DOHH2 (cell line): ENCODE data around the gene MSMP.

Experiments used
- H3F3A ChIP-seq: fragments of 200-600 bp; sonication (generic), shearing (Covaris generic); 2 replicates; pipeline ENCODE4 v1.6.0; 2016; ENCODE audit warnings: antibody characterized with exemption, mild to moderate bottlenecking; ENCODE audit not compliant: control insufficient read depth, insufficient read depth
- H3K27ac ChIP-seq: fragments of 200-600 bp; sonication (generic); 2 replicates; pipeline ENCODE4 v1.5.1; 2014; ENCODE audit warnings: low read depth, mild to moderate bottlenecking, low read length, moderate library complexity
- H3K27me3 ChIP-seq: fragments of 200-600 bp; sonication (generic); 2 replicates; pipeline ENCODE4 v1.6.1; 2014; ENCODE audit warnings: mild to moderate bottlenecking, low read length, mixed read lengths; ENCODE audit not compliant: control insufficient read depth
- H3K36me3 ChIP-seq: fragments of 200-600 bp; sonication (generic); 2 replicates; pipeline ENCODE4 v1.6.1; 2014; ENCODE audit warnings: mild to moderate bottlenecking, low read length, moderate library complexity, mixed read lengths; ENCODE audit not compliant: control insufficient read depth
- H3K4me1 ChIP-seq: fragments of 200-600 bp; sonication (generic); 2 replicates; pipeline ENCODE4 v1.6.1; 2014; ENCODE audit warnings: mild to moderate bottlenecking, low read length, mixed read lengths; ENCODE audit not compliant: control insufficient read depth
- H3K4me2 ChIP-seq: fragments of 200-600 bp; sonication (generic); 2 replicates; pipeline ENCODE4 v1.6.0; 2014; ENCODE audit warnings: mild to moderate bottlenecking, low read length, moderate library complexity
- H3K4me3 ChIP-seq: fragments of 200-600 bp; sonication (generic); 2 replicates; pipeline ENCODE4 v1.5.1; 2014; ENCODE audit warnings: mild to moderate bottlenecking, low read length, mixed read lengths
- H3K79me2 ChIP-seq: fragments of 200-600 bp; sonication (generic); 2 replicates; pipeline ENCODE4 v1.6.1; 2014; ENCODE audit warnings: mild to moderate bottlenecking, low read length, mixed read lengths; ENCODE audit not compliant: control insufficient read depth
- H3K9me2 ChIP-seq: fragments of 200-600 bp; sonication (generic); replicated peaks from 2 replicates; pipeline ENCODE4 v1.6.1; 2014; ENCODE audit warnings: mild to moderate bottlenecking, low read length, mixed read lengths; ENCODE audit not compliant: control insufficient read depth
- H3K9me3 ChIP-seq: fragments of 200-600 bp; sonication (generic); 2 replicates; pipeline ENCODE4 v1.6.1; 2014; ENCODE audit warnings: antibody characterized with exemption, low read length, mixed read lengths; ENCODE audit not compliant: control insufficient read depth, insufficient read depth
- H4K20me1 ChIP-seq: fragments of 200-600 bp; sonication (generic); 2 replicates; pipeline ENCODE4 v1.6.0; 2014; ENCODE audit warnings: low read depth, mild to moderate bottlenecking, antibody characterized with exemption, low read length, moderate library complexity; ENCODE audit not compliant: control insufficient read depth, insufficient read depth
- EZH2phosphoT487 ChIP-seq: fragments of 200-600 bp; sonication (generic); IDR thresholded peaks from 2 replicates; pipeline ENCODE4 v1.6.1; 2017; ENCODE audit warnings: borderline replicate concordance, mild to moderate bottlenecking, antibody characterized with exemption, low read length, moderate library complexity, mixed read lengths
- TF ChIP-seq, protein P1 (sequence below): fragments of 200-600 bp; sonication (generic); IDR thresholded peaks from one replicate; pipeline ENCODE4 v1.5.1; 2014; ENCODE audit warnings: antibody characterized with exemption, mild to moderate bottlenecking, low read depth, low read length; ENCODE audit not compliant: poor library complexity, severe bottlenecking

The MSMP gene

GRCh38 chr9:35731415-35732184, 22.5 kb downstream of the MSMP start:
- peaks cover 65% of the 10 kb centered on the region for H3K4me1 ChIP-seq
- peaks cover 40% of the 10 kb centered on the region for H3K36me3 ChIP-seq
- TF ChIP-seq EZH2phosphoT487 = no peak
- TF ChIP-seq, protein P1, sequence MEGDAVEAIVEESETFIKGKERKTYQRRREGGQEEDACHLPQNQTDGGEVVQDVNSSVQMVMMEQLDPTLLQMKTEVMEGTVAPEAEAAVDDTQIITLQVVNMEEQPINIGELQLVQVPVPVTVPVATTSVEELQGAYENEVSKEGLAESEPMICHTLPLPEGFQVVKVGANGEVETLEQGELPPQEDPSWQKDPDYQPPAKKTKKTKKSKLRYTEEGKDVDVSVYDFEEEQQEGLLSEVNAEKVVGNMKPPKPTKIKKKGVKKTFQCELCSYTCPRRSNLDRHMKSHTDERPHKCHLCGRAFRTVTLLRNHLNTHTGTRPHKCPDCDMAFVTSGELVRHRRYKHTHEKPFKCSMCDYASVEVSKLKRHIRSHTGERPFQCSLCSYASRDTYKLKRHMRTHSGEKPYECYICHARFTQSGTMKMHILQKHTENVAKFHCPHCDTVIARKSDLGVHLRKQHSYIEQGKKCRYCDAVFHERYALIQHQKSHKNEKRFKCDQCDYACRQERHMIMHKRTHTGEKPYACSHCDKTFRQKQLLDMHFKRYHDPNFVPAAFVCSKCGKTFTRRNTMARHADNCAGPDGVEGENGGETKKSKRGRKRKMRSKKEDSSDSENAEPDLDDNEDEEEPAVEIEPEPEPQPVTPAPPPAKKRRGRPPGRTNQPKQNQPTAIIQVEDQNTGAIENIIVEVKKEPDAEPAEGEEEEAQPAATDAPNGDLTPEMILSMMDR = no peak
- no peaks in the 10 kb centered on the region for H3K9me3 ChIP-seq
- H3K79me2 ChIP-seq = peaks cover 64% of the 10 kb centered on the region
- H3K4me3 ChIP-seq = peak overlapping the region; percentile 84
- peaks cover 30% of the 10 kb centered on the region for H4K20me1 ChIP-seq
- H3F3A ChIP-seq = peaks cover 19% of the 10 kb centered on the region
- H3K4me2 ChIP-seq = peak overlapping the region; percentile 94
- H3K27me3 ChIP-seq = no peaks in the 10 kb centered on the region
- peak overlapping the region; percentile 72 for H3K27ac ChIP-seq
- no peaks in the 10 kb centered on the region for H3K9me2 ChIP-seq

- TF ChIP-seq, protein P1 = no peak
- no peak for TF ChIP-seq EZH2phosphoT487
- H3K27ac ChIP-seq = peak overlapping the region; percentile 72
- peaks cover 30% of the 10 kb centered on the region for H4K20me1 ChIP-seq
- no peaks in the 10 kb centered on the region for H3K9me3 ChIP-seq
- peaks cover 19% of the 10 kb centered on the region for H3F3A ChIP-seq
- peaks cover 71% of the 10 kb centered on the region for H3K79me2 ChIP-seq
- peaks cover 35% of the 10 kb centered on the region for H3K36me3 ChIP-seq
- peak overlapping the region; percentile 84 for H3K4me3 ChIP-seq
- peak overlapping the region; percentile 94 for H3K4me2 ChIP-seq
- peaks cover 61% of the 10 kb centered on the region for H3K4me1 ChIP-seq
- no peaks in the 10 kb centered on the region for H3K9me2 ChIP-seq
- H3K27me3 ChIP-seq = no peaks in the 10 kb centered on the region
Measured at GRCh38 chr9:35730486-35730854, 23.6 kb downstream of the MSMP start.

- peaks cover 71% of the 10 kb centered on the region for H3K79me2 ChIP-seq
- H3K9me3 ChIP-seq = no peaks in the 10 kb centered on the region
- peak overlapping the region; percentile 84 for H3K4me3 ChIP-seq
- no peaks in the 10 kb centered on the region for H3K9me2 ChIP-seq
- no peaks in the 10 kb centered on the region for H3K27me3 ChIP-seq
- peak overlapping the region; percentile 72 for H3K27ac ChIP-seq
- H4K20me1 ChIP-seq = peaks cover 28% of the 10 kb centered on the region
- H3F3A ChIP-seq = peaks cover 19% of the 10 kb centered on the region
- H3K4me1 ChIP-seq = peaks cover 61% of the 10 kb centered on the region
- H3K36me3 ChIP-seq = peaks cover 35% of the 10 kb centered on the region
- peak overlapping the region; percentile 94 for H3K4me2 ChIP-seq
- TF ChIP-seq, protein P1 = peak; percentile 85
- TF ChIP-seq EZH2phosphoT487 = no peak
Measured at GRCh38 chr9:35729700-35730485, 24.2 kb downstream of the MSMP start.
